Urinary bladder (tissue), 4 donors: Measurements from ENCODE around the gene ARHGAP44. TPM values are rescaled to one million over a fixed set of nuclear protein-coding genes. Genes with fewer than 3 reads are reported as not detected.
A peak's percentile ranks its signal among the peaks of the same experiment; 100 is the strongest.

Experiments used
- DNase-seq: peaks from one replicate; pipeline ENCODE4 v3.0.0-alpha.2; 2015; ENCODE audit errors: extremely low spot score
- H3K27ac ChIP-seq: one replicate; pipeline ENCODE4 v1.5.1; 2013; ENCODE audit warnings: low read depth, mild to moderate bottlenecking, moderate library complexity
- H3K36me3 ChIP-seq: one replicate; pipeline ENCODE4 v1.6.1; 2013; ENCODE audit warnings: mild to moderate bottlenecking, moderate library complexity; ENCODE audit not compliant: insufficient read depth
- H3K4me1 ChIP-seq: one replicate; pipeline ENCODE4 v1.6.1; 2013; ENCODE audit warnings: mild to moderate bottlenecking, moderate library complexity; ENCODE audit not compliant: insufficient read depth
- H3K4me3 ChIP-seq: one replicate; pipeline ENCODE4 v1.5.1; 2013; ENCODE audit warnings: low read depth, low read length
- WGBS: extraction: QIAGEN DNeasy Blood & Tissue Kit; methylation state at CpG from one replicate; pipeline ENCODE4 v1.1.7; 2013; 5-methylcytosine and 5-hydroxymethylcytosine counted together
- polyA plus RNA-seq: library from polyadenylated mRNA; stranded (reverse); fragments of 200-250 nt; gene quantifications from one replicate; pipeline ENCODE4 v1.2.3, GENCODE V29; 2013
- total RNA-seq: library from RNA; depleted of rRNA; stranded (reverse); fragments of >200 nt; gene quantifications from one replicate; pipeline ENCODE4 v1.2.3, GENCODE V29; 2014
- donor health status: healthy with polysubstance abuse.
- donor health status: healthy.

Gene ARHGAP44
- total and polyA plus RNA-seq, 2 donors = 5.2 to 5.8 TPM

GRCh38 chr17:12927541-12928425, 138.5 kb downstream of the ARHGAP44 start:
- H3K36me3 ChIP-seq = no peaks in the 10 kb centered on the region
- H3K4me1 ChIP-seq = no peaks in the 10 kb centered on the region
- 30% methylated on average over 5 of the region's 5 CpGs for WGBS
- H3K27ac ChIP-seq = no peak overlapping the region
- peak; percentile 7 for DNase-seq
- H3K4me3 ChIP-seq = no peak overlapping the region

- WGBS = 70% methylated on average over 2 of the region's 2 CpGs
- DNase-seq = no peak
- no peak overlapping the region for H3K27ac ChIP-seq
- H3K4me3 ChIP-seq = no peak overlapping the region
- H3K36me3 ChIP-seq = peaks cover 1% of the 10 kb centered on the region
- H3K4me1 ChIP-seq = no peaks in the 10 kb centered on the region
Observed at GRCh38 chr17:12928736-12929135, 139.4 kb downstream of the ARHGAP44 start.

DNA sequence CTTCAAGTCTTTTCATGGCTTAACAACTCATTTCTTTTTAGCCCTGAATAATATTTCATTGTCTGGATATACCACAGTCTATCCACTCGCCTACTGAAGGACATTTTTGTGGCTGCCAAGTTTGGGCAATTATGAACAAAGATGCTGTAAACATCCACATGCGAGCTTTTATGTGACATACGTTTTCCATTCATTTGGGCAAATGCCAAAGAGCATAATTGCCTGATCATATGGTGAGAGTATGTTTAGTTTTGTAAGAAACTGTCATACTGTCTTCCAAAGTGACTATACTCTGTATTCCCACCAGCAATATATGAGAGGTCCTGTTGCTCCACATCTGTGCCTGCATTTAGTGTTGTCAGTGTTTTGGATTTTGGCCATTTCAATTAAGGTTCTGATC, 147.2 kb downstream of the ARHGAP44 start:
- 63% methylated on average over 3 of the region's 3 CpGs for WGBS
- no peaks in the 10 kb centered on the region for H3K4me1 ChIP-seq
- no peak overlapping the region for H3K4me3 ChIP-seq
- peaks cover 1% of the 10 kb centered on the region for H3K36me3 ChIP-seq
- DNase-seq = no peak
- H3K27ac ChIP-seq = no peak overlapping the region

DNA sequence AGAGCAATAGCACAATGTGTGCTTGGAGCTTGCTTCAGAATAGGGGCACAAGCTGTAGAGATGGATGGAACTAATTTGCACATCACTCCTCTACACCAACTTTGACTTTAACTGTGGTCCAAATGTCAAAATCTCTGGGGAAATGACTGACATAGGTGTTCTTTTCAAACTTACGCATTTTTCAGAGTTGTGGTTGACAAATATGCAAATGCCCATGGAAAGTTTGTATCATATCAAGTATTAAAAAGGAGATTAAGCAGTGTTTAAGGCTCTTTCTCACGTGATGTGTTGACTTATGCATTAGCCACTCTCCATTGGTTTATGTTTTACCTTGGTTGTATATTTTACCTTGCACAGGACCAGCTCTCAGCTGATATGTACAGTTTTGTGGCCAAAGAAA, 151.4 kb downstream of the ARHGAP44 start:
- Histone ChIP-seq H3K36me3 (no peaks in the 10 kb centered on the region), H3K4me1 (no peaks in the 10 kb centered on the region), H3K27ac (no peak overlapping the region), H3K4me3 (no peak overlapping the region)
- no peak for DNase-seq
- 90% methylated on average over 2 of the region's 2 CpGs for WGBS

- 94% methylated on average over 4 of the region's 4 CpGs for WGBS
- Histone ChIP-seq H3K4me3 (no peak overlapping the region), H3K36me3 (no peaks in the 10 kb centered on the region)
Observed at GRCh38 chr17:12947047-12947446, 157.7 kb downstream of the ARHGAP44 start.

DNA sequence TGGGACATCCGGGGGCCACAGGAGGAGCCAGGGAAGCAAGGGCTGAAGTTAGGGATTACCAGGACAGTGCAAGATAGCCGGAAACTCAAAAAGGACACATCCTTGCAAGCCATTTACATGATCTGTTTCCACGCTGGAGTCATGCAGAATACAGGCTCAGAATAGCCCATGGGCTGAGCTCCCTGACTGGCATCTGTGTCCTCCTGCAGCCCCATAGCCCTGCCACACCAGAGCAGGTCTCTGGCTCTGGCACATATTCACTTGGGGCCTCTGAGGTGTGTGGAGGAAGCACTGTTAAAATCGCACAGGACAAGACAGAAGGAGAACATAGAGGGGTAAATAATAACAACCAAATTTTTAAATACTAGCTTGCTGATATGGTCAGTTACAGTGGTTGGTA, 162.7 kb downstream of the ARHGAP44 start:
- WGBS = 91% methylated on average over 4 of the region's 4 CpGs
- no peak for DNase-seq
- no peak overlapping the region for H3K4me3 ChIP-seq
- H3K36me3 ChIP-seq = no peaks in the 10 kb centered on the region
- no peak overlapping the region for H3K27ac ChIP-seq
- no peaks in the 10 kb centered on the region for H3K4me1 ChIP-seq

More at GRCh38 chr17:12947047-12947446, 157.7 kb downstream of the ARHGAP44 start:
- H3K4me1 ChIP-seq = no peaks in the 10 kb centered on the region
- H3K27ac ChIP-seq = no peak overlapping the region
- DNase-seq = no peak

- H3K36me3 ChIP-seq = no peaks in the 10 kb centered on the region
- WGBS = 98% methylated on average over 13 of the region's 13 CpGs
- no peak overlapping the region for H3K27ac ChIP-seq
- DNase-seq = no peak
- no peaks in the 10 kb centered on the region for H3K4me1 ChIP-seq
- H3K4me3 ChIP-seq = no peak overlapping the region
Observed at GRCh38 chr17:12953156-12953555, 163.9 kb downstream of the ARHGAP44 start.

GRCh38 chr17:12955521-12955920, 166.2 kb downstream of the ARHGAP44 start:
- no peaks in the 10 kb centered on the region for H3K4me1 ChIP-seq
- H3K27ac ChIP-seq = no peak overlapping the region
- WGBS = 95% methylated on average over 5 of the region's 5 CpGs
- DNase-seq = no peak
- H3K36me3 ChIP-seq = no peaks in the 10 kb centered on the region
- H3K4me3 ChIP-seq = no peak overlapping the region

DNA sequence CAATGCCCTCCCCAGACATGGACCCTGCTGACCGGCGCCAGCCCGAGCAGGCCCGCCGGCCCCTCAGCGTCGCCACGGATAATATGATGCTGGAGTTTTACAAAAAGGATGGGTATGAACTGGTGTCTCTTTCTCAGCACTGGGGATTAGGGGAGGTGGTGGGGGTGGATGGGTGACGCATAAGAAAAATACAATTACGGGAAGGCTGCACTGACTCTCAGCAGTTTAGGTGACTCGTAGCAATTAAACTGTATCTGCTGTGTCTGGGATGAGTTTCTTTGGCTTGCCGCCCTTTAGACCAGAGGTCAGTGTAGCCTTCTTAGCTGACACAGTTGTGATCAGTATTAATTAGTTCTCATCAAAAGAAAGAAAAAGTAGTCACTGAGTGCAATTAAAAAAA, 169.5 kb downstream of the ARHGAP44 start:
- WGBS = 93% methylated on average over 12 of the region's 12 CpGs
- Histone ChIP-seq H3K27ac (no peak overlapping the region), H3K4me3 (no peak overlapping the region), H3K36me3 (no peaks in the 10 kb centered on the region), H3K4me1 (no peaks in the 10 kb centered on the region)
- DNase-seq = no peak

GRCh38 chr17:12959441-12959840, 170.1 kb downstream of the ARHGAP44 start:
- 93% methylated on average over 8 of the region's 8 CpGs for WGBS
- no peaks in the 10 kb centered on the region for H3K4me1 ChIP-seq
- no peaks in the 10 kb centered on the region for H3K36me3 ChIP-seq
- DNase-seq = no peak
- H3K27ac ChIP-seq = no peak overlapping the region
- no peak overlapping the region for H3K4me3 ChIP-seq

DNA sequence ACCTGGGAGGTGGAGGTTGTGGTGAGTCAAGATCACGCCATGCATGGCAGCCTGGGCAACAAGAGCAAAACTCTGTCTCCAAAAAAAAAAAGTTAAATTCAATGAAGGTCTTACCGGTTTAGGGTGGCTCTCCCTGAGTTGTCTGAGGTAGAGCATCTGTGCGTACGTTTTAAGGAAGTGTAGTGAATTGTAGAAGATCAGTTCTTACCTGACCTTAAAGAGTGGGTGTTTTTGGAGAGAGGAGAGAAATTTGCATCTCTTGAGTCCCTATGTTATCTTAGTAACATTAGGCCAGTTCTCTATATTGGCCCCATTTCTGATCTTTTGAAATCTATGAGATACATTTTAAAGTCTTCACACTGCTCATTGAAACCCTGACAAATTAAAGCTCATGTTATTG, 172.4 kb downstream of the ARHGAP44 start:
- 96% methylated on average over 4 of the region's 4 CpGs for WGBS
- Histone ChIP-seq H3K36me3 (no peaks in the 10 kb centered on the region), H3K4me1 (no peaks in the 10 kb centered on the region), H3K4me3 (no peak overlapping the region), H3K27ac (no peak overlapping the region)
- no peak for DNase-seq

DNA sequence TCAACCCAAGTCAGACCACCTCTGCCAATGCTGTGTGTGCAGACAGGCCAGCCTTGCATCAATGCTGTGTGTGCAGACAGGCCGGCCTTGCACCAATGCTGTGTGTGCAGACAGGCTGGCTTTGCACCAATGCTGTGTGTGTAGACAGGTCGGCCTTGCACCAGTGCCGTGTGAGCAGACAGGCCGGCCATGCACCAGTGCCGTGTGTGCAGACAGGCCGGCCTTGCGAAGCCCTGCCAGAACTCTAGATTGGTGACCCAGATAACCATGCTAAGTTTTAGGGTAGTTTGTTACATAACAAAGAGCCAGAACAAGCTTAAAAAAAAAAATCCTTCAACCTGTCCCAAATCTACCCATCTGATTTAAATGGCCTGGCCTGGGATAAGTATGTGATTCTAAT, 174.2 kb downstream of the ARHGAP44 start:
- no peak overlapping the region for H3K27ac ChIP-seq
- no peaks in the 10 kb centered on the region for H3K36me3 ChIP-seq
- H3K4me1 ChIP-seq = no peaks in the 10 kb centered on the region
- H3K4me3 ChIP-seq = no peak overlapping the region
- no peak for DNase-seq
- WGBS = 95% methylated on average over 7 of the region's 7 CpGs

DNA sequence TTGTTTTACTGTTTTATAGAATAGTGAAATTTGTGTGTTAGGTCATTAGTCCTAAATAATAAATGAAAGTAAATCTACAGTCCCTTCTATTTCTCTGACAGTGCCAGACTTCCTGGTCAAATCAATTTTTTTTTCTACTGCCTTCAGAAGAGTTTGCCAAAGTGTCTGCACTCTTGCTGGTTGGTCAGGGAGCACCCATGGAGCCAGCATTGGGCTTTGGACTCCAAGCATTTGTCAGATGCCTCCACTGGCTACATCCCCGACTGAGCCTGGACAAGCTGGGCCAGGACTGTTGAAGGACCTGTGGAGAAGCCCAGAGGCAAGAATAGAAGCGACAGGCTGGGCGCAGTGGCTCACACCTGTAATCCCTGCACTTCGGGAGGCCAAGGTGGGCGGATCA, 174.9 kb downstream of the ARHGAP44 start:
- Histone ChIP-seq H3K36me3 (no peaks in the 10 kb centered on the region), H3K4me1 (no peaks in the 10 kb centered on the region), H3K27ac (no peak overlapping the region), H3K4me3 (no peak overlapping the region)
- 94% methylated on average over 5 of the region's 5 CpGs for WGBS
- no peak for DNase-seq

DNA sequence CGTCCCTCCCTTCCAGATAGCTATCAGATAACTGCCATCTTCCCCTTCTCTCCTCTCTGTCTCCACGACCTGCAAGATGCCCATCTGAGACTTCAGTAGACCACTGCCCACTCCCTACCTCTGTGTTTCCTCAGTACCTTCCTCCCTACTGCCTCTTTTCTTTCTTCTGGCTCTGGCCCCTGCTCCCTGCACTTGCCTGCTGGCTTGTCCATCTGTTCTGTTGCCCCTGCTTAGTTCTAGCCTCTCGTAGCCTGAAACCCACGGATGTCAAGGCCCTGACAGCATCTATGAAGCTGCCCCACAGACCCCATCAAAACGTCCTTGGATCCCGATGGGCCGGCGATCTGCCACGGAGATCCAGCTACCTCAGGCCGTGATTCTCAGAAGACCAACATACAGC, 175.5 kb downstream of the ARHGAP44 start:
- H3K4me3 ChIP-seq = no peak overlapping the region
- DNase-seq = no peak
- 92% methylated on average over 10 of the region's 10 CpGs for WGBS
- H3K36me3 ChIP-seq = no peaks in the 10 kb centered on the region
- H3K27ac ChIP-seq = no peak overlapping the region
- H3K4me1 ChIP-seq = no peaks in the 10 kb centered on the region
